ENCODE results near the gene STK24.
"Not testable (repeated sequence)": the region's sequence is repeated elsewhere in the genome, so short reads cannot be mapped to it uniquely, and the experiment has no call there.

Gene STK24

DNA sequence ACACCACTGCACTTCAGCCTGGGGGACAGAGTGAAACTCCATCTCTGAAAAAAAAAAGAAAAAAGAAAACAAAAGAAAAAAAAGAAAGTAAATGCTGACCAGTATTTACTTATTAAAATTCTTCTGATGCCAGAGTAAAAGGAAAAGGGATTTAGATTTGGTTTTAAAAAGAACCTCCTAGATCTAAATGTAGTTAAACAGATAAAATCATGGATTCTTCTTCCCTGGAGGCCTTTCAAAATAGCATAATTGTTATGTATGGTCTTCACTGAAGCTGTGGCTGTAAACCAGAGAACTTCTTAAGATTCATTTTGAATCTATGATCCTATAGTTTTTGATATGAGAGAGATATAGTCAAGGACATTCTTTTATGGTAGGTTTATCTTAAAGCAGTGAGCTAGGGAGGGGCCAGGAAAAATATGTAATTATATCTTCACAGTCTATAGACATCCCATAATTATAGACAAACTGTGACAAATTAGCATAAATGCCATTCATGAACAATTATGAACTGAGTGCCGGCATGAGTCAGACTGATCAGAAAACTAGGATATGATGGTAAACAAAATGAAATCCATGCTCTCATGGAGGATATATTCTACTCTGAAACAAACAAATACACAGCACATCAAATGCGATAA is 14.9 kb upstream of the STK24 start:
- FAIRE-seq (no peak), DNase-seq (ENCODE audit: insufficient read length, low spot score) (no peak)
- no peak for TF ChIP-seq POLR2A (IDR thresholded peaks at IDR 0.05; ENCODE audit: low read depth, low read length)

DNA sequence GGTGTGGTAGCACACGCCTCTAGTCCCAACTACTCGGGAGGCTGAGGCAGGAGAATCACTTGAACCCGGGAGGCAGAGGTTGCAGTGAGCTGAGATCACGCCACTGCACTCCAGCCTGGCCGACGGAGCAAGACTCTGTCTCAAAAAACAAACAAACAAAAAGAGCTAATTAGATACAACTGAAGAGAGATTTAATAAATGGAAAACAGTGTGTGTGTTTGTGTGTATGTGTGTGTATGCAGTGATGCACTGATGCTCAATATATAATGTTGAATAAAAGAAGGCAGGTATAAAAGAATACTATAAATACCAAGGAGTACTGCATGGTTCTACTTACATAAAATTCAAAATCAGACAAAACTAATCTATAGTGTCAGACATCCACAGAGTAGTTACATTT is 13.6 kb upstream of the STK24 start:
- not testable (repeated sequence) for DNase-seq (ENCODE audit: insufficient read length, low spot score); FAIRE-seq

DNA sequence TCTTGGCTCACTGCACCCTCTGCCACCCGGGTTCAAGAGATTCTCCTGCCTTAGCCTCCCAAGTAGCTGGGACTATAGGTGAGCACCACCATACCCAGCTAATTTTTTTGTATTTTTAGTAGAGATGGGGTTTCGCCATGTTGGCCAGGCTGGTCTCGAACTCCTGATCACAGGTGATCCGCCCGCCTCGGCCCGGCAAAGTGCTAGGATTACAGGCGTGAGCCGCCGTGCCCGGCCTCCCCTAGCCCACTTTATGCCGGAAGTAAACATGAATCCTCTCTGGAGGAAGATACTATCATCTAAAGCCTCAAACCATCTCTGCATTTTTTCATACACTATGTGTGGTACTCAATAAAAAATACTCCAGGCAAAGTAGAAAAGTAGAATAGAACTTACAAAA is 12.6 kb upstream of the STK24 start:
- not testable (repeated sequence) for DNase-seq (ENCODE audit: insufficient read length, low spot score); FAIRE-seq

DNA sequence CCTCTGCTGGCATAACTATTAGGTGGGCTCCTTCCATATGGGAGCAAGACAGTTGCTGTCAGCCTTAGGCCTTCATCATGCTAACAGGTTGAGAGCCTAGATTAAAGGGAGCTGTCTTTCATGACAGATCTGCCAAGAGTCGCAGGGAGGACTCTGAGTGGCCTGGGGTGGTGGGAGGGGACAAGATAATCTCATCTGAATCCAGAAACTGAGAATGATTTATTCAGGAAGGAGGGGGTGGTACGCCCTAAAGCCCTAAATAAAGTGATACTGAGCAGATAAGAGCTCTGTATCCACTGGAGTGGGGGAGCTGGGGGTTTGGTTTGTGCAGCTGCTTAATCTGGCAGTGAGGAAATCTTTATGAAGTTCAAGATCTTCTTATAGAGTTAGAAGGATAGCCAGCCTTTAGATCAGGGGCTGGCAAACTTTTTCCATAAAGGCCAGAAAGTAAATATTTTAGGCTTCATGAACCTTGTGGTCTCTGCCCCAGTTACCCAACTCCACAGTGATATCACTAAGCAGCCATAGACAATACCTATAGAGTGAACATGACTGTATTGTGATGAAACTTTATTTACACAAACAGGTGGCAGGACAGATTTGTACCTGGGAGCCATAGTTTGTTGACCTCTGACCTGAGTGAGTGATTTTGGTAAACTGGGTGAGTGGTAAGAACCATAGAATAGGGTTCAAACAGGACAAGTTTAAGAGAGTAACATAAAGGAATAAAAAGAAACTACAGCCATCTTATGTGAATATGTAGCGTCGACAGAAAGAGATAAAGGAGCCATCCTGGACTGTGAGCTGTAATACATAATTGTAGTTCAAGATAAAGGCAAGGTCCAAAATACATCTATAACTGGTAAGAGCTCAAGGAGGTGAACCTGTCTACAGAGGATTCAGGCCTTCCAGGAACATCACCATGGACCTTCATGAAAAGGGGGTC is 9.8 kb upstream of the STK24 start:
- FAIRE-seq (no peak), DNase-seq (ENCODE audit: insufficient read length, low spot score) (no peak)
- TF ChIP-seq POLR2A (IDR thresholded peaks at IDR 0.05; ENCODE audit: low read depth, low read length), result no peak

DNA sequence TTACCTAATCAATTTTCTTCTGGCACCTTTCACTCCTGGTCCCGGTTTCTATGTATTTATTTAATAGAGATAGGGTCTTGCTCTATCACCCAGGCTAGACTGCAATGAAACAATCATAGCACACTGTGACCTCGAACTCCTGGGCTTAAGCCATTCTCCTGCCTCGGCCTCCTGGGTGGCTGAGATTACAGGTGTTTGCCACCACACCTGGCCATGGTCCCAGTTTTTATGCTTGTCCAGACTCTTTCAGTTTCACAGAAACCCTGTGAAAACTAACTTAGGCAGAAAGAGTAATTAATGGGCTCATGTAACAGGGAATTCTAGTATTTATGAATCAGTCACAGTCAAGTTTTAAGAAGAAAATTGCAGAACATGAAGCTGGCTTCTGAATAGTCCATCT is 9.0 kb upstream of the STK24 start:
- FAIRE-seq (no peak), DNase-seq (ENCODE audit: insufficient read length, low spot score) (no peak)
- no peak for TF ChIP-seq POLR2A (IDR thresholded peaks at IDR 0.05; ENCODE audit: low read depth, low read length)

GRCh38 chr13:98585398-98585754 is 8.5 kb upstream of the STK24 start:
- DNase-seq (ENCODE audit: insufficient read length, low spot score) (no peak), FAIRE-seq (no peak)
- no peak for TF ChIP-seq POLR2A (IDR thresholded peaks at IDR 0.05; ENCODE audit: low read depth, low read length)

- DNase-seq (ENCODE audit: insufficient read length, low spot score) (no peak), FAIRE-seq (no peak)
- no peak for TF ChIP-seq POLR2A (IDR thresholded peaks at IDR 0.05; ENCODE audit: low read depth, low read length)
These were observed 7.9 kb upstream of the STK24 start for GRCh38 chr13:98584668-98585397.

DNA sequence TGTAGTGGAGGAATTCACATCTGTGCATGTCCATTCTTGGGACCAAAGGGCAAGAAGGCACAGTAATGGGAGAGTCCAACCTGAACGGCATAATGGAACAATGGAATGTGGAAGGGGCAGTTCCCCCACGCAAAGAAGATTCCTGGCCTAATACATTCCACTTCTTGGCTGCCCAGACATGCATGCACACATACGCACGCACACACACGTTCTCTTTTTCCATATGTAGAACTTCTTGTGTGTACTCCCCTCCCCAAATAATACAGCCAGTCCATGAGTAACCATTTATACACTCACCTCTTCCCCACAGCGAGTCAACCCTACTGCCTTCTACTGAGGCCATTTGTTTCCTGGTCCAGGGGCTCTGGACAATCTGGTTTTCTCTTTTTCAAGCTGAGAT is 6.0 kb upstream of the STK24 start:
- FAIRE-seq (no peak), DNase-seq (ENCODE audit: insufficient read length, low spot score) (no peak)
- no peak for TF ChIP-seq POLR2A (IDR thresholded peaks at IDR 0.05; ENCODE audit: low read depth, low read length)

DNA sequence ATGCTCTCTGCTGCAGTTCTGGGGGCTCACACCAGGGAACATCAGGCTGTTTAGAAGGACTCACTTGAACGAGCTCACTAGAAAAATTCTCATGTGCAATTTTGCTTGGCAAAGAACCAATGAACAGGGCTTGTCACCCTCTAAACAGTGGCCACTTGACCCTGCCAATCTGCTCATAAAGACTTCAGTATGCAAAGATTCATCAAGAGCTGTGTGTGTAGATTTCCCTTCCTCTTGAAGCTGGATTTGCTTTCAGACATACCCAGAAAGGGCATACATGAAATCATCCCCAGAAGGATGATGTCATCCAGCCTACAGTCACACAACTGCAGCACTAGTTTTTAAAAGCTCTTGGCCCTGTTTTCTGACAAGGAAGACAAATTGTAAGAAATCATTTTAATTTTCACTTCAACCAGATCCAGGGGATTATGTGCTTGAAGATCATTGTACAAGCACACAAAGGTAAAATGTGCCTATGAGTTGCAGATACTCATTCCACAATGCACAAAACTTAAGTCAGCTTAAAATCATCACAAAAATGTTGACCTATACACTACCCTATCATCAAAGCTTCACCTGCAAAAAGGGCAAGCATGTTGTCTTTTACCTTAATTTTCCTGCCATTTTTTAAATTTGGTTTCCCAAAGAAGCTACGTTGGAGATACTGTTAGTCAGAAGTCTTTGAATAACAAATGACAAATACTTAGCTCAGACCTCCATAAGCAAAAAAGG is 5.2 kb upstream of the STK24 start:
- DNase-seq (ENCODE audit: insufficient read length, low spot score), result peak; percentile 77
- peak; percentile 90 for FAIRE-seq
- no peak for TF ChIP-seq POLR2A (IDR thresholded peaks at IDR 0.05; ENCODE audit: low read depth, low read length)

DNA sequence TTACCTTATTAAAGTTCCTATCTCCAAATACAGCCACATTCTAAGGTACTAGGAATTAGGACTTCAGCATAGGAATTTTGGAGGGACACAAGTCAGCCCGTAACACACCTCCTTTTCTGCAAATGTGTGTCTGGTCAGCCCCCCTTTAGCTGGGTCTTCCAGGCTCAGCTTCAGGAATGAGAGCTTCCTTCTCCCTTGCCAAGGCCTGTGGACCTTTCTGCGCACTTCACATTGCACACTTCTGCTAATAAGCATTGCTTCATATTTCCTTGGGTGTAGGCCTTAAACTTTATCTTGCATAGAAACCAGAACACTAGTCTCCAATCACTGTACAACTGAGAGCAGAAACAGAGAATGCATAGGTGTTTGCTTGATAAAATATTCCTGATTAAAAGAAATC is 4.5 kb upstream of the STK24 start:
- TF ChIP-seq POLR2A (IDR thresholded peaks at IDR 0.05; ENCODE audit: low read depth, low read length), result no peak
- no peak for DNase-seq (ENCODE audit: insufficient read length, low spot score)
- no peak for FAIRE-seq

DNA sequence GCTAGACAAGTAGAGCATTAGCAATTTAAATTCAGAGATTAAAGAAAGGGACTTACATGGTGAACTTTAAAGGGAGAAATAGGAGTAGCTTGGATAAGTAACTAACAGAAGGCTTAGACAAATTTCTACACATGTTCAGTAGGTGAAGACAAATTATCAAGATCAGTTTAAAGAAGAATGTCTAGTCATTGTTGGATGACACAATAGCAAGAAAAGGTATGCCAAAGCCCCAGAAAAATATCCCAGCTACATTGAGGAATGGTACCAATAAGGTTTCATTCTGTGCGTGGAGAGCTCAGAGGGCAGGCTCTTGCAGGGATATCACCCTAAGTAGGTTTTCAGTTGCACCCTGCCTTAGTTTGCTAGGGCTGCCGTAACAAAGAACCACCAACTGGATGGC is 3.5 kb upstream of the STK24 start:
- FAIRE-seq, result no peak
- no peak for TF ChIP-seq POLR2A (IDR thresholded peaks at IDR 0.05; ENCODE audit: low read depth, low read length)
- DNase-seq (ENCODE audit: insufficient read length, low spot score), result no peak

DNA sequence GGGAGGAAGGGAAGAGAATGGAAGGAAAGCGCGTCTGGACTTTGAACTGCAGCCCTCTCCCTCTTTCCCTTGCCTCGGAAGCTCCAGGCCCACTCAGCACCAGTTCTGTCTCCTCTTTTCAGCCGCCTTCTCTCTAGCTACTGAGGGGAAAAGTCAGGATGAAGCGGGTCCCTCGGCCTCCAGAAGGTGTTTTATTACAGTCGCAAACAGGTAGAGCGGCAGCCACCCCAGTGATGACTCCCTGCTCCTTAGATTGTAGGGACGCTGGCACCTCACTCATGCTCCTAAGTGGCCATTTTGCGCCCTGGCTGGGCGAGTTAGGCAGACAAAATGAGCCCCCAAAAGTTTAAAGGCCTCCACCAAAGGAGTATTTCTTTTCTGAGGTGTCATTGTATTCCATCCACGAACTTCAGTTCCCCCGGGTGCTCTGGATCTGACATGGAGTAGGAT is 954 bp upstream of the STK24 start:
- FAIRE-seq, result no peak
- DNase-seq (ENCODE audit: insufficient read length, low spot score), result no peak
- no peak for TF ChIP-seq POLR2A (IDR thresholded peaks at IDR 0.05; ENCODE audit: low read depth, low read length)

DNA sequence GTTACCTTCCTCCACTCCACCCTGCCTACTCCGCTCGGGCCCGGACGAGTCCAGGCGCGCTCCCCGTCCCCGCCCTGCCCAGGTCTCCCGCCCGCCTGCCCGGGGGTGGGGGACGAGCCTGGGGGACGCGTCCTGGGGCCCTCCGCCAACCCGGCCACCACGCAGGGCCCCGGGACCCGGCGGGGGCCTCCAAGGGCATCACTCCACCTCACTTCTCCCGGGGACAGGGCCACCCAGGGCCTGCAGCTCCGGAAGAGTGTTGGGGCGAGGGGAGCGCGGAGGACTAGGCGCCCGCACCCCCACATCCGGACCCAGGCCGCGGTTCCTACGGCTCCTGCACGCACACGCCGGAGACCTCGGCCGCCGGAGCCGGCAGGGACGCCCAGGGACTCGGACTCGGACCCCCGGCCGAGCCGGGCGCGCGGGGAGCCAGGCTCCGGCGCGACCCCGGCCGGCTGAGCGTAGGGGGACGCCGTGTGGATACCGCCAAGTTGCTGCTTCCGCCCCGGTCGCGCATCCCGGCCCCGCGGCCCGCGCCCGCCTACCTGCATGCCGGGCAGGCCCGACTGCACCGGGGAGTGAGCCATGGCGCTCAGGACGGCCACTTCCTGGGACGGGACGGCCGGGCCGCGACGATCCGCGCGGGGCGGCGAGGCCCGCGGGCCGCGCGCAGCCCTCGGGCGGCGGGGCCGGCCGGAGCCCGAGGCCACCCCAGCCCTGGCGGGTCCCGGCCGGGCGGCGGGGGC is 534 bp downstream of the STK24 start:
- FAIRE-seq, result no peak
- TF ChIP-seq POLR2A (IDR thresholded peaks at IDR 0.05; ENCODE audit: low read depth, low read length), result no peak
- no peak for DNase-seq (ENCODE audit: insufficient read length, low spot score)
